ENCODE data around the gene SNCAIP.

Gene SNCAIP

GRCh38 chr5:122385808-122386207 is 73.8 kb downstream of the SNCAIP start:
- no peak for DNase-seq (ENCODE audit: low read depth in 1 of 2, low spot score in 1 of 2)
- Histone ChIP-seq H3K4me3 (replicated peaks; ENCODE audit: insufficient read depth, low read length) (no peak overlapping the region), H3K27me3 (ENCODE audit: insufficient read depth, poor library complexity, severe bottlenecking) (no peaks in the 10 kb centered on the region), H3K27ac (replicated peaks) (no peak overlapping the region)
- TF ChIP-seq, protein P1, sequence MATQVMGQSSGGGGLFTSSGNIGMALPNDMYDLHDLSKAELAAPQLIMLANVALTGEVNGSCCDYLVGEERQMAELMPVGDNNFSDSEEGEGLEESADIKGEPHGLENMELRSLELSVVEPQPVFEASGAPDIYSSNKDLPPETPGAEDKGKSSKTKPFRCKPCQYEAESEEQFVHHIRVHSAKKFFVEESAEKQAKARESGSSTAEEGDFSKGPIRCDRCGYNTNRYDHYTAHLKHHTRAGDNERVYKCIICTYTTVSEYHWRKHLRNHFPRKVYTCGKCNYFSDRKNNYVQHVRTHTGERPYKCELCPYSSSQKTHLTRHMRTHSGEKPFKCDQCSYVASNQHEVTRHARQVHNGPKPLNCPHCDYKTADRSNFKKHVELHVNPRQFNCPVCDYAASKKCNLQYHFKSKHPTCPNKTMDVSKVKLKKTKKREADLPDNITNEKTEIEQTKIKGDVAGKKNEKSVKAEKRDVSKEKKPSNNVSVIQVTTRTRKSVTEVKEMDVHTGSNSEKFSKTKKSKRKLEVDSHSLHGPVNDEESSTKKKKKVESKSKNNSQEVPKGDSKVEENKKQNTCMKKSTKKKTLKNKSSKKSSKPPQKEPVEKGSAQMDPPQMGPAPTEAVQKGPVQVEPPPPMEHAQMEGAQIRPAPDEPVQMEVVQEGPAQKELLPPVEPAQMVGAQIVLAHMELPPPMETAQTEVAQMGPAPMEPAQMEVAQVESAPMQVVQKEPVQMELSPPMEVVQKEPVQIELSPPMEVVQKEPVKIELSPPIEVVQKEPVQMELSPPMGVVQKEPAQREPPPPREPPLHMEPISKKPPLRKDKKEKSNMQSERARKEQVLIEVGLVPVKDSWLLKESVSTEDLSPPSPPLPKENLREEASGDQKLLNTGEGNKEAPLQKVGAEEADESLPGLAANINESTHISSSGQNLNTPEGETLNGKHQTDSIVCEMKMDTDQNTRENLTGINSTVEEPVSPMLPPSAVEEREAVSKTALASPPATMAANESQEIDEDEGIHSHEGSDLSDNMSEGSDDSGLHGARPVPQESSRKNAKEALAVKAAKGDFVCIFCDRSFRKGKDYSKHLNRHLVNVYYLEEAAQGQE (IDR thresholded peaks at IDR 0.05; ENCODE audit: insufficient replicate concordance, low read depth) = no peak
- no peak for TF ChIP-seq SPI1 (IDR thresholded peaks at IDR 0.05; ENCODE audit: borderline replicate concordance, low read depth)
- no peak for TF ChIP-seq POLR2AphosphoS5 (IDR thresholded peaks at IDR 0.05; ENCODE audit: low read depth)
- TF ChIP-seq GABPA (IDR thresholded peaks at IDR 0.05; ENCODE audit: low read depth) = no peak
- TF ChIP-seq CTCF (IDR thresholded peaks at IDR 0.05; ENCODE audit: insufficient read depth, low read length) = no peak

- Histone ChIP-seq H3K27ac (replicated peaks) (no peak overlapping the region), H3K27me3 (ENCODE audit: insufficient read depth, poor library complexity, severe bottlenecking) (no peaks in the 10 kb centered on the region), H3K4me3 (replicated peaks; ENCODE audit: insufficient read depth, low read length) (no peak overlapping the region)
- no peak for TF ChIP-seq GABPA (IDR thresholded peaks at IDR 0.05; ENCODE audit: low read depth)
- TF ChIP-seq CTCF (IDR thresholded peaks at IDR 0.05; ENCODE audit: insufficient read depth, low read length) = no peak
- TF ChIP-seq SPI1 (IDR thresholded peaks at IDR 0.05; ENCODE audit: borderline replicate concordance, low read depth) = no peak
- no peak for TF ChIP-seq POLR2AphosphoS5 (IDR thresholded peaks at IDR 0.05; ENCODE audit: low read depth)
- TF ChIP-seq, protein P1 (IDR thresholded peaks at IDR 0.05; ENCODE audit: insufficient replicate concordance, low read depth) = no peak
- DNase-seq (ENCODE audit: low read depth in 1 of 2, low spot score in 1 of 2) = no peak
Measured at GRCh38 chr5:122390154-122390553, 78.1 kb downstream of the SNCAIP start.

GRCh38 chr5:122390694-122391093 is 78.7 kb downstream of the SNCAIP start:
- no peak for DNase-seq (ENCODE audit: low read depth in 1 of 2, low spot score in 1 of 2)
- no peak for TF ChIP-seq GABPA (IDR thresholded peaks at IDR 0.05; ENCODE audit: low read depth)
- TF ChIP-seq, protein P1 (IDR thresholded peaks at IDR 0.05; ENCODE audit: insufficient replicate concordance, low read depth) = no peak
- TF ChIP-seq POLR2AphosphoS5 (IDR thresholded peaks at IDR 0.05; ENCODE audit: low read depth) = no peak
- no peak for TF ChIP-seq SPI1 (IDR thresholded peaks at IDR 0.05; ENCODE audit: borderline replicate concordance, low read depth)
- no peak for TF ChIP-seq CTCF (IDR thresholded peaks at IDR 0.05; ENCODE audit: insufficient read depth, low read length)

More at GRCh38 chr5:122390694-122391093, 78.7 kb downstream of the SNCAIP start:
- no peaks in the 10 kb centered on the region for H3K27me3 ChIP-seq (ENCODE audit: insufficient read depth, poor library complexity, severe bottlenecking)
- H3K27ac ChIP-seq (replicated peaks) = no peak overlapping the region
- no peak overlapping the region for H3K4me3 ChIP-seq (replicated peaks; ENCODE audit: insufficient read depth, low read length)
